HG03469 (cell line): ENCODE results near the gene ADSS2.

ENCODE experiments used
- ATAC-seq: cut with Tn5 transposase; IDR thresholded peaks from one replicate; pipeline ENCODE4 v1.9.1; 2021; ENCODE audit warnings: mild to moderate bottlenecking, moderate library complexity, moderate number of reproducible peaks; ENCODE audit not compliant: unreplicated experiment

The ADSS2 gene

DNA sequence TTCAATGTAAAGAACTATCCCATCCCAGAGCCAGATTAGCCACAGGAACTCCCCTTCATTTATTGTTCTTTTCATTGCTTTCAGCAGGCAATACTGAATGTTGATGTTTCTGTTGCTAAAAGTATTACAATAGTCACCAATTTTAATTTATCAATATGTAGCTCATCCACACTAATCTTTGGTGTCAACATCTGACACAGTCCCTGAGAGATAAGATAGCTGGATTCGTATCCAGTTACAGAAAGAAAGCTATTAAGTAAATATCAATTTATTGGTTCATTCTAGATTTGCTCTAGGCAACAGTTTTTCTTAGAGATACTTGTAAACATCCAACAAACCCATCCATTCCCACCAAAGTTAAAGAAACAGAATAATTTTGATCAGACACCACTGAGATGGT is 4.7 kb downstream of the ADSS2 start:
- no peak for ATAC-seq

DNA sequence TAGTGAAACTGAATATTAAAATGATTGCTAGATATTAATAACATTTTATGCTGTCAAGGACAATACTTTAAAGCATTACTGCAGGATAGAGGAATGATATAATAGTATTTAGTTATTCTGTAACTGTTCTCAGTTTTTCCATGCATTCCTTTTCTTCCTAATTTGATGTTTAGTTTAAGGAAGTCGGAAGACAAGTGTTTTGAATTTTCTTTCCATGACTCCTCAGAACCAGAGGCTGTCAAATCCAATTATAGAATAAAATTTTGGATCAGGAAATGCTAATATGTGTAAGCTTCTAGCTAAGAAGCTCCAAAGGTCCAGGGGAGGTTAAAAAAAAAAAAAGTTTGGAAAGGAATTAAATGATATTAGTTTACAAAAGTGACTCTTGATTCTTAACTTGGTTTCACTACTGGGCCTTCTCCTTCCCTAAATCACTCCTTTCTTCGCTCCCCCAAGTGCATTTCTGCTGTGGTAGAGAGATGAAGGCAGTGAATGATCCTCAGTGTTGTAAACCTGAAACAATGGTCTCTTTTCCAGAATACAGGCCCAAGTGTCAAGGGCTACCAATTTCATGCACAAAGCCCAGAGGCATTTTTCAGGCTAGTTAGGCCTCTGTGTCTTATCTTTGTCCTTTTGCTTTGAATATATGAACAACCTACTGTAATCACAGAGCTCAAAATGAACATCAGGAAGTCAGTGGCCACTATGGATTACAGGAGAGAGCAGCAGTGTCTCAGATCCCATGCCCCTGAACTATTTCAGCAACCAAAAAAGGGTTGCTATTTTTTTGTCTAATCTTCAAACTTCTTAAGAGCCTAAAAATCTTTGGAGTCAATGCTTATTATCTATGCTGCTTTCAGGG is 6.2 kb downstream of the ADSS2 start:
- no peak for ATAC-seq

DNA sequence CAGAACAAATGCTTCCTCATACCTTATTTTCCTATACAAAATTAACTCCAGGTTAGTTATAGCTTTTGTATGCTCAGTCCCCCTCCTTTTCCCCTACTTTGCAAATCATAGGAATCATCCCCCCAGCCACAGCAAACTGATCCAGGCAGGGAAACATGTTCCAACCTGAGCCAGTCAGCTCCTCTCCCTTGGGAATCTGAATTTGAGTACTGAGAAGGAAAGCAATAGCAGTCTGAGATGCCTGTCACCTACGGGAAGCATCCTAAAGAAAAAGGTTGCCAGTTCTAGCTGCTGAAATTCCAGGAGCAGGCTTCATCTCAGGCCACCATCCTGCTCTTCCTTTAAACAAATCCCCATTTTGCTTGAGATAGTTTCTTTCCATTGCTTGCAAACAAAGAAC is 6.9 kb downstream of the ADSS2 start:
- ATAC-seq, result no peak

- no peak for ATAC-seq
These were observed 8.9 kb downstream of the ADSS2 start for GRCh38 chr1:244442850-244443249.

GRCh38 chr1:244439391-244440032 is 12.2 kb downstream of the ADSS2 start:
- no peak for ATAC-seq

- no peak for ATAC-seq
These were observed 14.6 kb downstream of the ADSS2 start for GRCh38 chr1:244437086-244437468.

DNA sequence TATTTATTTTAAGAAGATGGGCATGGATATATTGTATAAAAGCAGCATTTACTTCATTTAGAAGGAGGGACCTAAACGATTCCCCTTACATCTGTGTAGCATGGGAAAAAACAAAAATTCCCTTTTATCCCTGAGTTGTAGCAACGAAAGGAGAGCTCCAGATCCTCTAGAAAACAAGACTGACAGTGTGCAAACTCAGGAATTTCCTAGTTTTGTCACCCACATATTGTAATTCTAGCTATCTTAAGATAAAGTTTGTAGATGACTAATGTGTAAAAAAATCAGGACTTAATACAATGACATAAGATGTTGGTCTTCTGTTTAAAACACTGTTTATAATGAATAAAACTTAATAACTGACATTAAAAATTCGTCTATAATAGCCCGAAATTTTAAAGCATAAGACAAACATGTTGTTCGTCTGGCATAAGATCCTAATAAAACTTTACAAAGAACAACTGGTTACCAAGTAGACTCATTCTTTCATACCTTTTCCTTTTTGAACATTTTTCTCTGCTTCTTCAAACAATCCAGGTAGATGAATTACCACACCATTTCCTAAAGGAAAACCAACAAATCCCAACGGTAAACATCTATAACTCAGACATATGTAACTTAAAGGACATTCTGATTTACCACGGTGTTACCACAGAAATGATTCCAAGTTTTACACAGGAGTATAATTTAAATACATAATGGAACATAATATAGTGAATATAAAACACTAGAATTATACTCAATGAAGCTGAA is 15.2 kb downstream of the ADSS2 start:
- no peak for ATAC-seq

DNA sequence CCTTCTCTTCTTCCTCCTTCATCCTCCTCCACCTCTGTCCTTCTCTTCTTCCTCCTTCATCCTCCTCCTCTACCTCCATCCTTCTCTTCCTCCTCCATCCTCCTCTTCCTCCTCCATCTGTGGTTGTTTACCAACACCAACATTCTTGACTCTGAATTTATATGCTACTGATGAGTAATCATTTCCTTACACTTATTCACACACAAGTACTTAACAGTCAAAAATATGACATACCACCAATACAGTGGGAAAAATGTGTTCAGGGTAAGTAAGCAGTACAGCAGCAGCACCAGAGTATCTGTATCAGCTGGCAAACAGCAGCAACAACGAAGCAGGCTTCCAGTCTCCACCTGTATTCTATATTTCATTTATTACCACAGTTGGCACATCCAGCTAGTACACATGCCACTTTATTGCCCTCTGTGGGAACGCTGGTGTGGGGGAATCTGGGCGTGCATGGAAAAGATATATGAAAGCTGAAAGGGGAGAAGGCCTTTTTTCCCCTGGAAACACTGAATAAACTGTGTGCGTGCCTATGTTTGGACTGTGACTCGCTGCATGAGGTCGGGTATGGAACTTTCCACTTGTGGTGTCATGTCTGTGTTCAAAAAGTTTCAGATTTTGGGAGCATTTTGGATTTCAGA is 16.0 kb downstream of the ADSS2 start:
- no peak for ATAC-seq

DNA sequence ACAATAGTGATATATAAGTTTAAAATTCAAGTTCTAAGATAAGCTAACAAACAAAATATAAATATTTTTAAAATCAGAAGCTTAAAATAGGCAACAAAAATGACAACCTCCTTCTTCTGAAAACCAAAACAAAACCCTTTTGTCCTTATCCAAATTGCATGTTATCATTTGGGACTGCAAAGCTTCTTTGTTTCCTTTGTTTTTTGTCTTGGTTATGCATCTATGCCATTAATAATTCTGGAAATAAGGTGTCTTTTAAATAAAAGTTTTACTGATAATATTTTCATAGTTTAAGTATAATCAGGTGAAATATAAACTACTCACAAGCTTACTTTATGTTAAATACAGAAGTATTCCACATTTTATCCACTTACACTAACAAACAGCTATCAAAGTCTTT is 20.5 kb downstream of the ADSS2 start:
- ATAC-seq, result no peak

DNA sequence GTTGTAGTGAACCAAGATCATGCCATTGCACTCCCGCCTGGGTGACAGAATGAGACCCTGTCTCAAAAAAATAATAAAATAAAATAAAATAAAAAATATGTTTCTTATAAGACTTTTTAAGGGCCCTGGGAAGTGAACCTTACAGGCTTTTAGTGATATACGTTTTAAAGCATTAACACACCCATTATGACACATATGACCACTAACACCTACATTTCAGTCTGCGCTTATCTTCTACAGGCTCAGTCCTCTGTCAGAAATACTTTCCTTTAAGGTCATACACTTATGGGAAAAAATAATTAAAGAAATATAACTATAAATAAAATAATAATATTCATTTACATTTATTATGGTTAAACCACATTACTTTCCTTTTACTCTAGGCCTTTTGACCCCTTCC is 21.9 kb downstream of the ADSS2 start:
- no peak for ATAC-seq

DNA sequence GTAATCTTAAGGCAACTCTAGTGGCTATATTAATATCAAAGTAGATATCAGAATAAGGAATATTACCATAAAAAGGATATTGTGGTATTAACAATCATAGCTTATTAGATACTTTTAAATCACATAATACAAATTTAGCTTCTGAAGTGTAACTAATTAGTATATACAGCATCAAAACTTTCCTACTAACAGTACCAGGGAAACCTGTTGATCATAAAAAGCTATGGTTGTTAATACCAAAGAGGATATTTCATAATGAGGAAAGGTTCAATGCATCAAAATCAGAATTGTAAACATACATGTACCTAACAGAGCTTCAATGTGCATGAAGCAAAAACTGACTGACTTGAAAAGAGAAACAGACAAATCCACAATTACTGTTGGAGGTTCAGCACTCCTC is 24.1 kb downstream of the ADSS2 start:
- ATAC-seq, result no peak

GRCh38 chr1:244424649-244425334 is 26.9 kb downstream of the ADSS2 start:
- ATAC-seq, result no peak

DNA sequence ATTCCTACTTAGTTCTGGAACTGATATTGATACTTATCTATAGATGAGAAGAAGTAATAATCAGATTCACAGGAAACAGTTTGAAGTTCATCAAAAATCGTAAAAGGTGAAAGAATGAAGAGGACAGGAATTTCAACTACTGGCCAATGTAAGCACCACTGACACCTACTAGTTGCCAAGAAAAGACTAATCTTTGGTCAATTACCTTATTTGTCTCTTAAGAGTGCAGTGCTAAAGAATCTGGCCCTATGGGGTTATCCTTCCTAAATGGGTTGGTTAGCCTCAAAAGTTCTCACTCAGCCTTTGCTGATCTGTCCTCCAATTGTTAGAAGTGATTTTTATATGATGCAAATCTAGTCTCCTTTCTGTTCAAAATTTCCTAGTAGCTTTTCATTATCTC is 29.5 kb downstream of the ADSS2 start:
- ATAC-seq, result no peak

GRCh38 chr1:244419024-244419423 is 32.7 kb downstream of the ADSS2 start:
- ATAC-seq, result no peak

DNA sequence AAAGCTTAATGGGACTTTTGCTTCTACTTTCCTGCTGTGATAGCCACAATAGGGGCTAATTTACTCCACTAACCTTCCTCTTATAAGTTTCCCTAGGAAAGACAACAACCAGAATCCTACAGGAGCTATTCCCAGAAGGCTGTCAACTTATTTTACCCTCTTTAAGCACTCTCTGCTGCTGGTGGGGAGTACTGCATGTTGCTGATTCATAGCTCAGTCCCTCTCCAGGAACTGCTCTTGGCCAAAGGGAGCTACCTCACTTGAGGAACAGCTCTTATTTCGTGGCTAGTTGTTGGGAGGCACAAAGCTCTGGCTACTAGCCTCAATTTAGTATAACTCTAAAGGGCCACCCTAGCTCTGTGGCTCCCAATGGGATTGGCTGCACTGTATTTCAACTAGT is 37.2 kb downstream of the ADSS2 start:
- ATAC-seq, result no peak

DNA sequence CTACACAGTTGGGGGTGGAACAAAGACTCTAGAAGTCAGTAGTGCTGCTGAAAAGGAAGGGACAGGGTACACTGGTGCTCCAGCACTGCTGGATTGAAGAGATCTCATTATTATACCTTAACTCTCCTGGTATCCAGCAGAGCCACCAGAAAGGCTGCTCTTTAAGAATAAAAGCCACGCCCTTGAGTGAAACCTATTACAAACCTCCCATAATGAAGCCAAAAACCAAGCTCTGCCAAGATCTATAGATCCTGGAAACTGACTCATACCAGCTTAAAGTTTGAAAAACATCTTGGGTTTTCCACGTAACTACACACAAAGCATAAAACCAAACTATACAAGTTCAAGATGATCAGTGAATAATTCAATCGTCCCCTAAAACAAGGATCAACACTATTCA is 38.0 kb downstream of the ADSS2 start:
- no peak for ATAC-seq

DNA sequence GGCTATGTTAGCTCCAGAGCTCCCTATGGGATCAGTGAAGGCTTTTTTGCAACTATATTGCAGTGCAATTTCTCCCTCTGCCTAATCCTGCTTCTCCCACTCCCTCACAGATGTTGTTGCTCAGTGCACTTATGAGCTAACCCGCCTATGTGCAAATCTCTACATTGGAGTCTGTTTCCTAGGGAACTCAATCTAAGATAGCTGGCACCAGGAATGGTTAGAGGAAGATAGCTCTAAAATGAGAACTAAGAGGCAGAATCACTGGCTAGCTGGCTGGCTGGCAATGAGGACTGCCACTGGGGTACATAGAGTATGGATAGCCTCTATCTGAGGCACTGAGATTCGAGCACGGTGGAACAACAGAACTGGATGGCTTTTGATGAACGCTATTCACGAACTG is 39.5 kb downstream of the ADSS2 start:
- ATAC-seq, result no peak

DNA sequence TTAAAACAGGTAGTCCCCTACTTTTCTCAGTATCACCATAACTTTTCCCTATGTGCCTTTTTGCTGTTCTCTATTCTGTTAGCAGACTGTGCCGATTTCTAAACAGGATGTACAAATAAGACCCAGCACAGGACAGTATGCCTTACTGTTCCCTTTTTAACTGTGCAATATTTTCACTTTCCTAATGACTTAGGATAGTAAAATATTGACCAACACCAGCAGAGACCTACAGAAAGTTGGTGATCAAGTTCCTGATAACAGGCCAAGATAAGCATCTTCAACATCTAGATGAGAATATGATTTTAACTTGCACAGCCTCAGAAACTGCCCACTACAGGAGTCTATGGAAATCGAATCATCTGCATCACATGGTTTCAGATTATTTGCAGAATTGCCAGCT is 42.0 kb downstream of the ADSS2 start:
- ATAC-seq, result peak; percentile 82

DNA sequence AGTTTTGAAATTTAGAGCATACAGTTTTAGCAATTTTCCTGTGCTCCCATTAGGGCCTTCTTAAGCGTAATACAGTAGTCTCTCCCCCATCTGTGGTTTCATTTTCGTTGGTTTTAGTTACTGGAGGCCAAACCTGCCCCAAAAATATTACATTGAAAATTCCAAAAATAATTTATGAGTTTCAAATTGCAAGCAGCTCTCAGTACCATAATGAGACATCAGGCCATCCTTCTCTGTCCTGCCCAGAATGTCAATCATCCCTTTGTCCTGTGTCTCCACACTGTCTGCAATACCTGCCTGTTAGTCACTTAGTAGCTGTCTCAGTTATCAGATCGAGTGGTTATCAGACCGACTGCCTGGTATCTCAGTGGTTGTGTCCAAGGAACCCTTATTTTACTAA is 45.4 kb downstream of the ADSS2 start:
- peak; percentile 60 for ATAC-seq

GRCh38 chr1:244405856-244406255 is 45.9 kb downstream of the ADSS2 start:
- ATAC-seq, result no peak

- ATAC-seq, result no peak
These were observed 48.3 kb downstream of the ADSS2 start for GRCh38 chr1:244403431-244403830.
